Right forelimb (tissue), 1 donor: ENCODE measurements around the gene NDUFV3.
"Not testable (repeated sequence)": the region's sequence is repeated elsewhere in the genome, so short reads cannot be mapped to it uniquely, and the experiment has no call there.

Source experiments
- DNase-seq: peaks from one replicate; pipeline ENCODE4 v3.0.0-alpha.2; 2018

Gene NDUFV3

GRCh38 chr21:42857216-42857615 is 35.9 kb upstream of the NDUFV3 start:
- no peak for DNase-seq

- DNase-seq, result no peak
Measured at GRCh38 chr21:42858185-42858847, 34.8 kb upstream of the NDUFV3 start.

GRCh38 chr21:42858957-42859890 is 33.9 kb upstream of the NDUFV3 start:
- no peak for DNase-seq

GRCh38 chr21:42859891-42860230 is 33.2 kb upstream of the NDUFV3 start:
- DNase-seq, result no peak

GRCh38 chr21:42860345-42860744 is 32.8 kb upstream of the NDUFV3 start:
- DNase-seq, result no peak

GRCh38 chr21:42861311-42861847 is 31.7 kb upstream of the NDUFV3 start:
- DNase-seq, result no peak

GRCh38 chr21:42861848-42862400 is 31.2 kb upstream of the NDUFV3 start:
- no peak for DNase-seq

GRCh38 chr21:42862774-42863503 is 30.2 kb upstream of the NDUFV3 start:
- DNase-seq, result no peak

- no peak for DNase-seq
Measured at GRCh38 chr21:42863504-42863870, 29.6 kb upstream of the NDUFV3 start.

GRCh38 chr21:42864286-42864685 is 28.8 kb upstream of the NDUFV3 start:
- no peak for DNase-seq

GRCh38 chr21:42864815-42865775 is 28.0 kb upstream of the NDUFV3 start:
- DNase-seq, result no peak

- no peak for DNase-seq
Measured at GRCh38 chr21:42865776-42866160, 27.3 kb upstream of the NDUFV3 start.

GRCh38 chr21:42868196-42868595 is 24.9 kb upstream of the NDUFV3 start:
- no peak for DNase-seq

- DNase-seq, result no peak
Measured at GRCh38 chr21:42873096-42873495, 20.0 kb upstream of the NDUFV3 start.

- not testable (repeated sequence) for DNase-seq
Measured at GRCh38 chr21:42875811-42876210, 17.3 kb upstream of the NDUFV3 start.

- no peak for DNase-seq
Measured at GRCh38 chr21:42878678-42878992, 14.5 kb upstream of the NDUFV3 start.

GRCh38 chr21:42878993-42879787 is 13.9 kb upstream of the NDUFV3 start, which contains the start of gene WDR4:
Gene WDR4, minus strand, starts transcription at chr21:42879539. Its CDS starts 44 bp downstream, at chr21:42879495.
- DNase-seq, result peak; percentile 99

- DNase-seq, result no peak
Measured at GRCh38 chr21:42880352-42880751, 12.8 kb upstream of the NDUFV3 start.

- no peak for DNase-seq
Measured at GRCh38 chr21:42883921-42884320, 9.2 kb upstream of the NDUFV3 start.

- DNase-seq, result no peak
Measured at GRCh38 chr21:42887326-42887725, 5.8 kb upstream of the NDUFV3 start.

GRCh38 chr21:42892582-42892930 is 553 bp upstream of the NDUFV3 start:
- DNase-seq, result no peak
